Measurements from ENCODE around the gene RBBP8NL. TPM values are rescaled to one million over a fixed set of nuclear protein-coding genes. Genes with fewer than 3 reads are reported as not detected.

RBBP8NL gene
- total RNA-seq = not detected in 2 replicates

DNA sequence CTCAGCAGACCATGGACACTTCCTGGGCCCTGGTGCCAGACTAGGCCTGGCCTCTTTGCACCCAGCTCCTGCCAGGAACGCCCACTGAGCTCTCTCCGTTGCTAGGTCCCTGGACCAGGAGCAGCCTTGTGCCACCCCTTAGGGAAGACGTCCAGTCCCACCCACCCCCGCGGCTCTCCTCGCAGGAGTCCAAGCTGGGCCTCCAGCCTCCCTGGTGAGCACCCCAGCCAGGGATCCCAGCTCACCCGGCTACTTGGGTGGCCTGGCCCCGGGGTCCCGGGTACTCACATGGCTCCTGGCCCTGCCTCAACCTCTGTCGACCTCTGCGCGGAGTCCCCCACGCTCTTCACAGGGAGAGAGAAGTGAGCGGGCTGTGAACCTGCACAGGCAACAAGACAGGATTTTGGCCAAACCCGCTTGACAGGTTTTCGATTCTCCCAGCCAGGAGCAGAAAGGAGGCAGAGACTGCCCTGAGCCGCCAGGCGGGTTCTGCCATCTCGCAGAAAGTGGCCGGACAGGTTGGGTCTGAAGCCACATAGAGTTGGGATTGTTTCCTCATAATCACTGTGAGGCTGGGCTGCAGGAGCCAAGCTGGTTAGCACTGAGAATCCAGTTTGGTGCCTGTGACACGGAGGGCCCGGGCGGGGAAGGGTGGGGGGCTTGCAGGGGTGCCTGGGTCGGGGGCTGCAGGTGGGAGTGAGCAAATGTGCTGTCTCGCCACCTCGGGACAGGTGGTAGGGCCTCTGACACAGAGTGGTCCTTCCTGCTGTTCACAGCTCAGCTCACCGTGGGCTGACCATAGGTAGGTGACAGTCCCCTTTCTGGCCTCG is at the start of gene RBBP8NL:
Gene RBBP8NL (minus strand): TSS at position 368 of the 830 bp plus-strand sequence. CDS start 7,892 bp downstream, outside the sequence.

DNA sequence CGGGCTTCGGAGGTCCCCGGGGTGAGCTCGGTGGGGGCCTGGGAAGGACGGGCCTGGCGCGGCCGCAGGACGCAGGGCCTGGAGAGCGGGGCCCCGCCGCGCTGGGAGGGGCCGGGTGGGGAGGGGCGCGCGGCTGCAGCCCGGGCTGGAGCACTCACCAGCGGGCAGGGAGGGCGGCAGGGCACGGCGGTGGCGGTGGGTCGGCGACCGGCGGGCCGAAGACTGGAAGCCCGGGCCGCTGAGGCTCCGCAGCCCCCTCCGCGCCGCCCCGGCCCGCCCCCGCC is 48.4 kb upstream of the RBBP8NL start, which contains the start of gene GATA5:
Gene GATA5 (minus strand): TSS at position 224 of the 284 bp plus-strand sequence. CDS start 474 bp downstream, outside the sequence.

GRCh38 chr20:62407221-62407992 is 19.9 kb downstream of the RBBP8NL start, which contains the start of gene CABLES2:
Gene CABLES2, minus strand, starts transcription at chr20:62407285. Its CDS starts 9 bp downstream, at chr20:62407276.

GRCh38 chr20:62386383-62387218 is 40.7 kb downstream of the RBBP8NL start, which contains the start of gene RPS21:
Gene RPS21, plus strand, starts transcription at chr20:62387103. Its CDS starts 236 bp downstream, at chr20:62387339.

GRCh38 chr20:62367136-62367632 is 60.2 kb downstream of the RBBP8NL start, which contains the start of gene LAMA5:
Gene LAMA5, minus strand, starts transcription at chr20:62367312. Its CDS starts 67 bp downstream, at chr20:62367245.

Other genes starting within 250 kb of the RBBP8NL start
- gene MTG2, start 244.5 kb downstream of the RBBP8NL start, total RNA-seq = 14.4 and 16.8 TPM in 2 replicates
- not detected in 2 replicates for gene HRH3, start 207.3 kb downstream of the RBBP8NL start, total RNA-seq
- 17.2 and 26.8 TPM in 2 replicates for gene OSBPL2, start 189.0 kb downstream of the RBBP8NL start, total RNA-seq
- gene ADRM1, start 124.5 kb downstream of the RBBP8NL start, total RNA-seq = 110 and 141 TPM in 2 replicates
- gene LAMA5, start 60.2 kb downstream of the RBBP8NL start, total RNA-seq = 59.0 and 137 TPM in 2 replicates
- gene RPS21, start 40.4 kb downstream of the RBBP8NL start, total RNA-seq = 1,391 and 1,978 TPM in 2 replicates
- 0.75 and 0.99 TPM in 2 replicates for gene CABLES2, start 20.3 kb downstream of the RBBP8NL start, total RNA-seq
- not detected in 2 replicates for gene GATA5, start 48.5 kb upstream of the RBBP8NL start, total RNA-seq
- 3.1 and 3.8 TPM in 2 replicates for gene SLCO4A1, start 215.0 kb upstream of the RBBP8NL start, total RNA-seq